Immature natural killer cell (primary cell): ENCODE measurements around the gene PTPRD. TPM values are rescaled to one million over a fixed set of nuclear protein-coding genes. Genes with fewer than 3 reads are reported as not detected.
"Not testable (repeated sequence)": the region's sequence is repeated elsewhere in the genome, so short reads cannot be mapped to it uniquely, and the experiment has no call there.

Source experiments
- DNase-seq, 3 donors: peaks; one replicate each; pipeline ENCODE4 v3.0.0; 2022; ENCODE audit warnings: mixed read lengths in 1 of 3
- H3K27ac Mint-ChIP-seq, 6 donors: one replicate each; pipeline ENCODE4 v1.8.0; 2020; ENCODE audit warnings: mixed read lengths in 6 of 6, mild to moderate bottlenecking in 5 of 6, inconsistent platforms in 4 of 6, moderate library complexity in 3 of 6
- H3K27me3 Mint-ChIP-seq, 3 donors: one replicate each; pipeline ENCODE4 v1.8.0; 2020 to 2021; ENCODE audit warnings: low read depth in 3 of 3, mild to moderate bottlenecking in 3 of 3, mixed read lengths in 3 of 3, moderate library complexity in 3 of 3, inconsistent platforms in 1 of 3
- H3K36me3 Mint-ChIP-seq, 3 donors: one replicate each; pipeline ENCODE4 v1.8.0; 2020; ENCODE audit warnings: mixed read lengths in 3 of 3, inconsistent platforms in 2 of 3, mild to moderate bottlenecking in 2 of 3
- H3K4me1 Mint-ChIP-seq, 2 donors: one replicate each; pipeline ENCODE4 v1.8.0; 2020; ENCODE audit warnings: inconsistent platforms in 2 of 2, mild to moderate bottlenecking in 2 of 2, mixed read lengths in 2 of 2, moderate library complexity in 1 of 2
- H3K4me3 Mint-ChIP-seq, 5 donors: one replicate each; pipeline ENCODE4 v1.8.0; 2020; ENCODE audit warnings: mild to moderate bottlenecking in 5 of 5, mixed read lengths in 5 of 5, inconsistent platforms in 3 of 5, moderate library complexity in 3 of 5
- H3K9me3 Mint-ChIP-seq, 6 donors: one replicate each; pipeline ENCODE4 v1.8.0; 2020; ENCODE audit warnings: mild to moderate bottlenecking in 6 of 6, mixed read lengths in 6 of 6, inconsistent platforms in 4 of 6, moderate library complexity in 3 of 6
- polyA plus RNA-seq, 3 donors: library from polyadenylated mRNA; unstranded; fragments of 300-500 nt; fragmentation: Illumina TruSeq; gene quantifications; one replicate each; pipeline ENCODE4 v1.2.3, GENCODE V29; 2021

PTPRD gene
- polyA plus RNA-seq, 3 donors from 2014 or later: not detected

DNA sequence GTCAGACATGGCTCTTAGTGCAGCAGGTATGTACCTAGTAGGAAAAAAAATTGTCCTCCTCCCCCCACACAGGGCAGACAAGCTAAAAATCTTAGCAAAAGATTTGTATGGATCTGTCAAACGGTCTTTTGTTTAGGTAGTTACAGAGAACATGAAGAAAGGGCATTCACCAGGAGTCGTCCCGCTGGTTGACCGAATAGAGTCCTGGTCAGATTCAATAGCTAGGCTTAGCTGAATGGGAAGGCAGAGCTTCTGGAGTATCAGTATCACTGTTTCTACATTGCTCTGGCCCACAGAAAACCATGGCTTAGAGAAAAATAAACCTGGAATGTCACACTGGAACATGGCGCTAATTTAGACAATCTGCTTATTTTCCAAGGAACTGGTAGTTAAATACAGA, 642.3 kb downstream of the PTPRD start:
- H3K9me3 Mint-ChIP-seq: peaks cover 0 to 21% (median 7%) of the 10 kb centered on the region in 6 donors
- H3K4me1 Mint-ChIP-seq: no peaks in the 10 kb centered on the region
- H3K4me3 Mint-ChIP-seq: no peak overlapping the region
- H3K27ac Mint-ChIP-seq: no peak overlapping the region
- H3K36me3 Mint-ChIP-seq: no peaks in the 10 kb centered on the region
- no peak for DNase-seq
- H3K27me3 Mint-ChIP-seq: no peaks in the 10 kb centered on the region

DNA sequence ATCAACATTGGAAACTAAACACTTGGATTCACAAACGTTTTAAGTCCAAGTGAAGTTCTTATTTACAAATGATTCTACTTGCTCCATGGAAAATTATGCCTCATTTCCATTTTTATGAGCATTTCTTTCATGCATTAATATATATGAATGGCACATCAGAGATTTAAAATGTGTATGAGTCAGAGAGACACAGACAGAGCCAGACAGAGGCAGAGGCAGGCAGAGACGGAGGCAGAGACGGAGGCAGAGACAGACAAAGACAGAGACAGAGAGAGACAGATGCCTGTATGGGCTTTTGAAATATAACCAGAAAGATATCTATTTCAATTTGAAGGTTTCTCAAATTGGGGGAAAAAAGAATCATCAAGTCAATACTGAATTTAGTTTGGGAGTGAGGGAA, 649.0 kb downstream of the PTPRD start:
- Mint-ChIP-seq H3K4me3 (no peak overlapping the region), H3K27ac (no peak overlapping the region)
- DNase-seq: no peak

DNA sequence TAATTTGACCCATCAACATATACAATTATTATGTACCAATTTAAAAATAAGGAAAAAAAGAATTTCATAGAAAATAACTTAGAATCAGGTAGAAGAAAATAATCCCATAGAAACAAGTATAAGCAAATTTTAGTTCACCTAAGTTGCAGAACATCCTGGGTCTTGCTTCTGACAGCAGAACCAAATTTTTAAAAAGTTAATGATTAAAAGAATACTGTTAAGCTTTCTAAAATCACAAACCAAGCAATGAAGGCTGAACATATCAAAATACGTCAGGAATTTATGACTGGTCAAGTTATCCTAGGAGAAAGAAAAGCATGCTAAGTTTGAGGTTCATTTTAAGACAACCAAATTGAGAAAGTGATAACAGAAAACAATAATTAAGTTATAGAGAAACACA, 650.9 kb downstream of the PTPRD start:
- H3K27ac Mint-ChIP-seq: no peak overlapping the region
- no peak overlapping the region for H3K4me3 Mint-ChIP-seq
- no peak for DNase-seq
- H3K36me3 Mint-ChIP-seq: no peaks in the 10 kb centered on the region
- H3K4me1 Mint-ChIP-seq: no peaks in the 10 kb centered on the region
- peaks cover 3 to 23% (median 4%) of the 10 kb centered on the region in 6 donors for H3K9me3 Mint-ChIP-seq
- peaks cover 0 to 2% (median 0%) of the 10 kb centered on the region in 3 donors for H3K27me3 Mint-ChIP-seq

More for the DNA sequence above, 649.0 kb downstream of the PTPRD start:
- Mint-ChIP-seq H3K27me3 (peaks cover 0 to 2% (median 0%) of the 10 kb centered on the region in 3 donors), H3K9me3 (peaks cover 3 to 21% (median 8%) of the 10 kb centered on the region in 6 donors), H3K4me1 (no peaks in the 10 kb centered on the region), H3K36me3 (no peaks in the 10 kb centered on the region)

DNA sequence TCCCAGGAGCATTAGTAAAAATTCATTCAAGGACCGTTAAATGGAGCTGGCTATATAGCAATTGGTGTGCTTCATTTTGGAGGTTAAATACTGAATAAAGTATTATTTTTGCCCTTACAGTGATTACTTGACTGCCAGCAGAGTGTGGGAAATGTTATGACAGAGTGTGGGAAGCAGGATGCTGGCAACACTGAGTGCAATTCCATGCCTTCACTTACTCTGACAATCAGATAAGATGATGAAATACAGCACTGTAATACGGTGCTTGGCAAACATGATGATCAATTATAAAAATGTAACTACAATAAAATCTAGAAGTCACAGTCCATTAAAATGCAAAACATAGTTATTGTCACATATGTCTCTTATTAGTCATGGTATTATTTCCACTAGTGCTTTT, 651.3 kb downstream of the PTPRD start:
- Mint-ChIP-seq H3K27ac (no peak overlapping the region), H3K36me3 (no peaks in the 10 kb centered on the region), H3K27me3 (peaks cover 0 to 2% (median 0%) of the 10 kb centered on the region in 3 donors), H3K4me3 (no peak overlapping the region), H3K9me3 (peaks cover 3 to 23% (median 4%) of the 10 kb centered on the region in 6 donors), H3K4me1 (no peaks in the 10 kb centered on the region)
- DNase-seq: no peak

- Mint-ChIP-seq H3K36me3 (no peaks in the 10 kb centered on the region), H3K27ac (no peak overlapping the region), H3K9me3 (peaks cover 0 to 14% (median 5%) of the 10 kb centered on the region in 6 donors), H3K4me3 (no peak overlapping the region), H3K4me1 (no peaks in the 10 kb centered on the region), H3K27me3 (no peaks in the 10 kb centered on the region)
- DNase-seq: no peak
Measured at GRCh38 chr9:9951556-9952160, 661.1 kb downstream of the PTPRD start.

DNA sequence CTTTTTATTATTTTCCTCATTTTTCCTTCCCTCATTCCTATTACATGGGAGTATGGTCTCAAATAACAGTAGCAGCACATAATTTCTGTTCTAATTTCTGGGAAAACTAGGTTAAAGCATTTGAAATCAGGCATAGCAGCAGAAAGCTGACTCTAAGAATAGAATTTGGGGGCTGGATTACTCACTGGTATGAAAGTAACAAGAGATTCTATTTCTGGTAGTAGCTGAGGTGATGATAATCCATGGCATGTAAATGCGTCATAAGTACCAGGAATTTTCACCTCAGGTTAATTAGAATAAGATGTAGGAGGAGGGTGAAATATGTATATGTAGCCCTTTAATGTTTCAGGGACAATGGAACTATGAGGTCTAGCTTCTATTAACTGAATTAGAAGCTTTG, 662.0 kb downstream of the PTPRD start:
- H3K9me3 Mint-ChIP-seq: peaks cover 0 to 14% (median 5%) of the 10 kb centered on the region in 6 donors
- no peaks in the 10 kb centered on the region for H3K36me3 Mint-ChIP-seq
- H3K27ac Mint-ChIP-seq: no peak overlapping the region
- no peaks in the 10 kb centered on the region for H3K4me1 Mint-ChIP-seq
- H3K4me3 Mint-ChIP-seq: no peak overlapping the region
- no peak for DNase-seq
- H3K27me3 Mint-ChIP-seq: no peaks in the 10 kb centered on the region

- Mint-ChIP-seq H3K27ac (no peak overlapping the region), H3K27me3 (no peaks in the 10 kb centered on the region), H3K4me1 (no peaks in the 10 kb centered on the region), H3K9me3 (peaks cover under 1 to 14% (median 7%) of the 10 kb centered on the region in 6 donors), H3K36me3 (no peaks in the 10 kb centered on the region), H3K4me3 (no peak overlapping the region)
- no peak for DNase-seq
Measured at GRCh38 chr9:9949978-9950377, 662.8 kb downstream of the PTPRD start.

DNA sequence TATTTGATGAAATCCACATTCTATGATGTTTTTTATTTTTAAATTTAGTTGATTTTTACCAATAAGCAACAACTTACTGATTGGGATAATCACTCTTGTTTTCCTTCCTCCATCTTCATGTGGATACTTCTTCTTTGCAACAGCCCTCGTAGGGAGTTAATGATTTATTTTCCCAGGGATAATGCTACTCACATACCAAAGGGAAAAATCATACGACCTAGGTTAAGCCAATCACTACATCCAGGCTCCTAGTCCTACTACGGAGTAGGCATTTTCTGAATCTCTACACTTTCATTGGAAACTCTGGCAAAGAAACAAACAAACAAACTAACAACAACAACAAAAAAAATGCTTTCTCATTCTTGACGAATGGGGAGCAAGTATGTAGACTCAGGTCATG, 663.4 kb downstream of the PTPRD start:
- Mint-ChIP-seq H3K9me3 (peaks cover 0 to 14% (median 6%) of the 10 kb centered on the region in 6 donors), H3K36me3 (no peaks in the 10 kb centered on the region), H3K4me3 (no peak overlapping the region), H3K27me3 (no peaks in the 10 kb centered on the region), H3K4me1 (no peaks in the 10 kb centered on the region), H3K27ac (no peak overlapping the region)
- DNase-seq: no peak

DNA sequence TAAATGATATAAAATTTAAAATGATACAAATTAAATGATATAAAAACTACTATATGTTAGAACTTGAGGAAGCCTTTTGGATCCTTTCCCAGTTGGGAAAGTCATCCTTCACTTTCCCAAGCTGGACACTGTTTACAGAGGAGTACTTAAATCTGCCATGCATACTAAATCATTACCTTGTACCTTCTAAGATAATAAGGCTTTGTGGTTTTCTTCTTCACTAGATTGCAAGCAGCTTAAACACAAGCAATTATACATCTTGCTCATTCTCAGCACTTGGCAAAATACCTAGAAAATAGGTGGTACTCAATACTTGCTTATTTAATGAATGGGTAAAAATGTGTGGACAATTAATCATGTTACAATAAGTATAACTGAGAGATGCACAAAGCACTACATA, 666.8 kb downstream of the PTPRD start:
- no peaks in the 10 kb centered on the region for H3K27me3 Mint-ChIP-seq
- no peaks in the 10 kb centered on the region for H3K4me1 Mint-ChIP-seq
- no peak overlapping the region for H3K4me3 Mint-ChIP-seq
- DNase-seq: no peak
- H3K9me3 Mint-ChIP-seq: peaks cover 0 to 4% (median 3%) of the 10 kb centered on the region in 6 donors
- no peaks in the 10 kb centered on the region for H3K36me3 Mint-ChIP-seq
- H3K27ac Mint-ChIP-seq: no peak overlapping the region

DNA sequence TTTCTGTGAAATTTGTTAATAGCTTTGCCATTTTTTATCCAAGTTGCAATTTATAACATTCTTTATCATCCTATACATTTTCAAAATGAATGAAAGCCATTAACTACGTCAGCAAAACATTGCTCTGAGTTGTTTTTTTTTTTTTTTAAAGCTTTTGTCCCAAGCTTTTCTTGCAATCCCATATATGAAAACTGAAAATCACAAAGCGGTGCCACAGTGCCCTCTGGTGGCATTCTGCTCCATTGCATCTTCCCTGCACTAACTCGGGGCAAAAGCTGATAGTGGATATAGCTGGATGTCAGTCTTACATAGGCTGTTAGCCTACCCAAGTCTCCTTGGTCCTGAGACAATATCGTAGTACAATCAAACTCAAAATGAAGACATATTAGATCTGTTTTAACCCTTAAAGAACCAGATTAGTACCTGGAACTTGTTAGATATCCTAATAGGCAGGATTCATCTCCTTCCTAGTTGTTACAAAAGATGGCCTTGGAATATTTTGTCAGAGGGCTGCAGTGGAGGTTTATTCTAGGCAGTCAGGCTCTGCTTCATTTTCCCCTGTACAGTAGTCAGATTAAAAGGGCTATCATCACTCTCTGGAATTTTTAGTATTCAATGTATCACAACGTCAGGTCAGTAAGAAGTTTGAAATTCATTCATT, 669.9 kb downstream of the PTPRD start:
- Mint-ChIP-seq H3K36me3 (no peaks in the 10 kb centered on the region), H3K27ac (no peak overlapping the region), H3K4me1 (no peaks in the 10 kb centered on the region)

DNA sequence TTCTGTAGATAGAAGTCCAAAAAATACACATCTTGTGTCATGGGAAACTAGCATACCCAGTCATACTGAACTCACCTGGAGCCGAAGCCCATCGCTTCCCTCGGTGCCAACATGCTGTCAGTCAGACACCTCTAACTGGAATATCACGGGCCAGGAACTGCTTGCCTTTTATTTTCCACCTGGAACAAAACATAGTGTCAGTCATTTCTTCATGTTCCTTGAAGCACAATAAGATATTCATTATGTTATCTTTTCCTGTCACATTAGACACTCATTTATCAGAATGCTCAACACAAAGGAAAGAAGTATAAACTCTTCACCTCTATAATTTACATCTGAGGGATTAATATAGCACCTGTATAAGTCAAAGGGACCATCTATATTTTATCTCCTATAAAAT, 674.4 kb downstream of the PTPRD start:
- DNase-seq: no peak
- peaks cover 0 to 3% (median 0%) of the 10 kb centered on the region in 3 donors for H3K27me3 Mint-ChIP-seq
- H3K4me3 Mint-ChIP-seq: no peak overlapping the region
- H3K4me1 Mint-ChIP-seq: no peaks in the 10 kb centered on the region
- no peaks in the 10 kb centered on the region for H3K36me3 Mint-ChIP-seq
- no peak overlapping the region for H3K27ac Mint-ChIP-seq
- peaks cover 0 to 11% (median 0%) of the 10 kb centered on the region in 6 donors for H3K9me3 Mint-ChIP-seq

More for the DNA sequence above, 669.9 kb downstream of the PTPRD start:
- Mint-ChIP-seq H3K9me3 (peaks cover 0 to 13% (median 2%) of the 10 kb centered on the region in 6 donors), H3K27me3 (peaks cover 0 to 2% (median 0%) of the 10 kb centered on the region in 3 donors), H3K4me3 (no peak overlapping the region)
- DNase-seq: peak; percentile 3 to 11 (median 7)

DNA sequence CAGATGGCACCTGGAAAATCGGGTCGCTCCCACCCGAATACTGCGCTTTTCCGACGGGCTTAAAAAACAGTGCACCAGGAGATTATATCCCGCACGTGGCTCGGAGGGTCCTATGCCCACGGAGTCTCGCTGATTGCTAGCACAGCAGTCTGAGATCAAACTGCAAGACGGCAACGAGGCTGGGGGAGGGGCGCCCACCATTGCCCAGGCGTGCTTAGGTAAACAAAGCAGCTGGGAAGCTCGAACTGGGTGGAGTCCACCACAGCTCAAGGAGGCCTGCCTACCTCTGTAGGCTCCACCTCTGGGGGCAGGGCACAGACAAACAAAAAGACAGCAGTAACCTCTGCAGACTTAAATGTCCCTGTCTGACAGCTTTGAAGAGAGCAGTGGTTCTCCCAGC, 681.3 kb downstream of the PTPRD start:
- DNase-seq, H3K4me1 Mint-ChIP-seq, H3K4me3 Mint-ChIP-seq, H3K36me3 Mint-ChIP-seq, H3K27me3 Mint-ChIP-seq, H3K27ac Mint-ChIP-seq: not testable (repeated sequence)
- peaks cover 2 to 11% (median 6%) of the 10 kb centered on the region in 6 donors for H3K9me3 Mint-ChIP-seq

DNA sequence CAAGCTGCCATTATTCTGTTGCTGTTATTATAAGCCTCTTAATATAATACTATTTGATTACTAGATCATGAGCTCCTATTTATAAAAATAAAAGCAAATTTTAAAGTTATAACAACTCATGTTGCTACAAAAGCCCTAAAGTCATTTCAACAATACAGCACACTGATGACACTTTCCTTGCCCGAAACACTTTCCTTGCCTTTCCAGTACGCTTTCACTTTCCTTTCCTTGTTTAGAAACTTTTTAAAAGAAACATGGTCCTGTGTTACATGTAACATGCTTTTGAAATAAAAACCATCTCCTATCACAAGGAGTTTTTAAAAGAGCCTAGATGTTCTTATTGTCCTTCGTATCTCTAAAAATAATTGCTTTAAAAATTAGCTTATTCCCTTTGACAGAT, 688.4 kb downstream of the PTPRD start:
- DNase-seq: no peak
- Mint-ChIP-seq H3K36me3 (no peaks in the 10 kb centered on the region), H3K9me3 (peaks cover 0 to 21% (median 4%) of the 10 kb centered on the region in 6 donors), H3K4me3 (no peak overlapping the region), H3K27ac (no peak overlapping the region), H3K4me1 (peaks cover 0 to 12% of the 10 kb centered on the region in 2 donors), H3K27me3 (peaks cover 0 to 3% (median 0%) of the 10 kb centered on the region in 3 donors)

GRCh38 chr9:9921805-9922204, 691.0 kb downstream of the PTPRD start:
- Mint-ChIP-seq H3K9me3 (peaks cover 2 to 29% (median 7%) of the 10 kb centered on the region in 6 donors), H3K4me3 (no peak overlapping the region), H3K36me3 (no peaks in the 10 kb centered on the region), H3K27me3 (peaks cover 0 to 3% (median 0%) of the 10 kb centered on the region in 3 donors), H3K27ac (no peak overlapping the region), H3K4me1 (peaks cover 0 to 12% of the 10 kb centered on the region in 2 donors)
- no peak for DNase-seq
